ENCODE data around the gene SYTL2. TPM values are rescaled to one million over a fixed set of nuclear protein-coding genes. Genes with fewer than 3 reads are reported as not detected.

The SYTL2 gene
- total and polyA plus RNA-seq, 2 donors (not counting 1 experiment from before 2014, with no cell fraction given): 165 to 387 TPM

GRCh38 chr11:85737738-85738137 is 73.2 kb downstream of the SYTL2 start:
- Histone ChIP-seq H3K9me3 (ENCODE audit: control insufficient read depth, insufficient read depth, low read depth, low read length) (no peaks in the 10 kb centered on the region), H3K9ac (ENCODE audit: insufficient read depth, low read length) (no peak overlapping the region), H3K4me1 (ENCODE audit: control insufficient read depth, extremely low read depth, insufficient read depth, low read length) (peaks cover 3% of the 10 kb centered on the region), H3K27me3 (ENCODE audit: control insufficient read depth, insufficient read depth, low read length) (no peaks in the 10 kb centered on the region), H3K4me3 (replicated peaks in 1 of 4; ENCODE audit: control extremely low read depth in 1 of 4, insufficient read depth in 1 of 4, low read depth in 3 of 4, low read length in 4 of 4) (no peak overlapping the region), H2AFZ (ENCODE audit: low read length) (no peak overlapping the region), H3K4me2 (ENCODE audit: extremely low read depth, insufficient read depth, low read length) (no peak overlapping the region), H3K79me2 (ENCODE audit: control insufficient read depth, insufficient read depth, low read length) (no peaks in the 10 kb centered on the region), H3K27ac (ENCODE audit: insufficient read depth, low read length) (no peak overlapping the region), H4K20me1 (ENCODE audit: control insufficient read depth, extremely low read depth, insufficient read depth, low read length) (no peaks in the 10 kb centered on the region), H3K36me3 (ENCODE audit: control insufficient read depth, insufficient read depth, low read length) (peaks cover 8% of the 10 kb centered on the region)
- TF ChIP-seq CTCF (conservative IDR thresholded peaks at IDR 0.05 in 1 of 2, IDR thresholded peaks at IDR 0.05 in 1 of 2; ENCODE audit: low read depth in 1 of 2, low read length in 2 of 2) (no peak), EZH2 (IDR thresholded peaks at IDR 0.05; ENCODE audit: low read length, missing control alignments) (no peak)
- DNase-seq (ENCODE audit: low read depth in 2 of 2): no peak

GRCh38 chr11:85735876-85736460 is 75.0 kb downstream of the SYTL2 start:
- Histone ChIP-seq H3K27me3 (ENCODE audit: control insufficient read depth, insufficient read depth, low read length) (no peaks in the 10 kb centered on the region), H3K4me3 (replicated peaks in 1 of 4; ENCODE audit: control extremely low read depth in 1 of 4, insufficient read depth in 1 of 4, low read depth in 3 of 4, low read length in 4 of 4) (no peak overlapping the region), H3K27ac (ENCODE audit: insufficient read depth, low read length) (peak overlapping the region; percentile 47), H3K4me1 (ENCODE audit: control insufficient read depth, extremely low read depth, insufficient read depth, low read length) (peaks cover 3% of the 10 kb centered on the region), H3K9ac (ENCODE audit: insufficient read depth, low read length) (no peak overlapping the region), H4K20me1 (ENCODE audit: control insufficient read depth, extremely low read depth, insufficient read depth, low read length) (no peaks in the 10 kb centered on the region), H3K36me3 (ENCODE audit: control insufficient read depth, insufficient read depth, low read length) (peaks cover 8% of the 10 kb centered on the region), H3K9me3 (ENCODE audit: control insufficient read depth, insufficient read depth, low read depth, low read length) (no peaks in the 10 kb centered on the region), H3K4me2 (ENCODE audit: extremely low read depth, insufficient read depth, low read length) (peak overlapping the region; percentile 64), H2AFZ (ENCODE audit: low read length) (peak overlapping the region; percentile 59), H3K79me2 (ENCODE audit: control insufficient read depth, insufficient read depth, low read length) (no peaks in the 10 kb centered on the region)
- DNase-seq (ENCODE audit: low read depth in 2 of 2): peak in 1 of 2 donors; percentile 11
- TF ChIP-seq CTCF (conservative IDR thresholded peaks at IDR 0.05 in 1 of 2, IDR thresholded peaks at IDR 0.05 in 1 of 2; ENCODE audit: low read depth in 1 of 2, low read length in 2 of 2) (no peak), EZH2 (IDR thresholded peaks at IDR 0.05; ENCODE audit: low read length, missing control alignments) (no peak)

- no peaks in the 10 kb centered on the region for H4K20me1 ChIP-seq (ENCODE audit: control insufficient read depth, extremely low read depth, insufficient read depth, low read length)
- no peak overlapping the region for H3K4me2 ChIP-seq (ENCODE audit: extremely low read depth, insufficient read depth, low read length)
- H3K36me3 ChIP-seq (ENCODE audit: control insufficient read depth, insufficient read depth, low read length): peaks cover 6% of the 10 kb centered on the region
- DNase-seq (ENCODE audit: low read depth in 2 of 2): no peak
- no peaks in the 10 kb centered on the region for H3K79me2 ChIP-seq (ENCODE audit: control insufficient read depth, insufficient read depth, low read length)
- no peak overlapping the region for H3K9ac ChIP-seq (ENCODE audit: insufficient read depth, low read length)
- H3K27ac ChIP-seq (ENCODE audit: insufficient read depth, low read length): no peak overlapping the region
- H3K4me3 ChIP-seq (replicated peaks in 1 of 4; ENCODE audit: control extremely low read depth in 1 of 4, insufficient read depth in 1 of 4, low read depth in 3 of 4, low read length in 4 of 4): no peak overlapping the region
- no peaks in the 10 kb centered on the region for H3K27me3 ChIP-seq (ENCODE audit: control insufficient read depth, insufficient read depth, low read length)
- peaks cover 3% of the 10 kb centered on the region for H3K4me1 ChIP-seq (ENCODE audit: control insufficient read depth, extremely low read depth, insufficient read depth, low read length)
- H2AFZ ChIP-seq (ENCODE audit: low read length): no peak overlapping the region
- H3K9me3 ChIP-seq (ENCODE audit: control insufficient read depth, insufficient read depth, low read depth, low read length): no peaks in the 10 kb centered on the region
- TF ChIP-seq EZH2 (IDR thresholded peaks at IDR 0.05; ENCODE audit: low read length, missing control alignments) (no peak), CTCF (conservative IDR thresholded peaks at IDR 0.05 in 1 of 2, IDR thresholded peaks at IDR 0.05 in 1 of 2; ENCODE audit: low read depth in 1 of 2, low read length in 2 of 2) (no peak)
These were observed 78.0 kb downstream of the SYTL2 start for GRCh38 chr11:85732965-85733364.
